ENCODE results near the gene SPOP.

SPOP gene

DNA sequence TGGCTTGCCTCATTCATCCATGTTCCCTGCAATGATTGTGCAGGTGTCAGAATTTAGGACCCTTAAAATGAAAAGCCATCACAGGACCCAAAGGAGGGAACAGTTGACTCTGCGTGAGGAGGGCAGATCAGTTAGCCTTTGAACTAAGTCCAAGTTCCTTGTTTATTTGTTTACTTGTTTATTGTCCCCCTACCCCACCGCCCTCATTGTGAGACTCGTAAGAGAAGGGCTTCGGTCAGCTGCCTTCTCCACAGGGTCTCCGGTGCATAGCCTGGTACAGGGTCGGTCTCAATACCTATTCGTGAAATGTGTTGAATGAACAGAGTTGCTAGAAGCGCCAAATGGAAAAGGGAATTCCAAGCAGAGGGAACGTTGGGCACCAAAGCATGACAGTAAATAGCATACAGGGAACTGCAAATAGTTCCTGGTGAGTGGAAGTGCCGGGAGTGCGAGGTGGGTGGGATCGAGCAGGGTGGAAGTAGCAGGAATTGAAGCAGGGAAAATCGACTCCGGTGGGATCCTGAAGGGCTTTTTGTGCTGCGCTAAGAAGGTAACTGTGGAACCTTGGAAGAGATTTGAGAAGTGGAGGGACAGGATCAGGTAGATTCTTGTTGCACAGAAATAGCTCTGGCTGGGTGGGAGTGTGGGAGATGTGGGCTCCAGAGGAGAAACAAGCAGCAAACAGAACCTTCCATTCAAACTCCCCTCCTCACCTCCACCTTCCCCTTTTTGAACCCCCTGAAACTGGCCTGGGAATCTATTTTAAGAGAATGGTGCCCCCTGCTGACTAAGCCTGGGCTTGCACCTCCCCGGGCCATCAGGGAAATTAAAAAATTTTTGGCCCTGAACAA, 17.2 kb upstream of the SPOP start:
- no peaks in the 10 kb centered on the region for H3K4me1 ChIP-seq (ENCODE audit: control insufficient read depth, insufficient read depth, low read length)
- ChIA-PET CTCF (interaction anchor here (0.6 to 27.1 kb wide), 33 partner anchors 9 to 320 kb away, joined by 3 to 486 read pairs (median 4); partner anchors contain the start of genes NXPH3 and SLC35B1), POLR2A (interaction anchor here (0.5 to 2.8 kb wide), 5 partner anchors 11 to 626 kb away, joined by 3 to 10 read pairs (median 7); partner anchors contain the start of genes FAM117A and SLC35B1)
- H3K36me3 ChIP-seq (ENCODE audit: control insufficient read depth in 2 of 2, insufficient read depth in 1 of 2, low read length in 2 of 2): peaks cover 0 to 10% of the 10 kb centered on the region in 2 experiments; a peak in 1 of 3 replicates
- TF ChIP-seq ZNF37A (tag by site-specific recombination; IDR thresholded peaks at IDR 0.05) (no peak), ZNF366 (tag by site-specific recombination; conservative IDR thresholded peaks at IDR 0.05) (0 out of 2 replicates have a peak, but pooled peaks have one; percentile 16), ZNF248 (tag by site-specific recombination; IDR thresholded peaks at IDR 0.05) (no peak), ZNF140 (tag by site-specific recombination; IDR thresholded peaks at IDR 0.05) (no peak), ZBTB8A (tag by site-specific recombination; IDR thresholded peaks at IDR 0.05) (0 out of 2 replicates have a peak, but pooled peaks have one; percentile 17), ZNF701 (tag by site-specific recombination; IDR thresholded peaks at IDR 0.05) (no peak), ZNF561 (tag by site-specific recombination; IDR thresholded peaks at IDR 0.05; ENCODE audit: borderline replicate concordance) (no peak), ZEB2 (tag by site-specific recombination; IDR thresholded peaks at IDR 0.05) (0 out of 2 replicates have a peak, but pooled peaks have one; percentile 23), ZNF2 (tag by site-specific recombination; IDR thresholded peaks at IDR 0.05) (0 out of 2 replicates have a peak, but pooled peaks have one; percentile 39), ZNF654 (tag by site-specific recombination; IDR thresholded peaks at IDR 0.05; ENCODE audit: low read depth) (peak; percentile 97), ZFP69B (tag by site-specific recombination; IDR thresholded peaks at IDR 0.05) (no peak), ZNF16 (tag by site-specific recombination; IDR thresholded peaks at IDR 0.05; ENCODE audit: low read depth) (no peak), ZNF23 (tag by site-specific recombination; IDR thresholded peaks at IDR 0.05; ENCODE audit: borderline replicate concordance) (no peak)
- TF ChIP-seq, protein P1, sequence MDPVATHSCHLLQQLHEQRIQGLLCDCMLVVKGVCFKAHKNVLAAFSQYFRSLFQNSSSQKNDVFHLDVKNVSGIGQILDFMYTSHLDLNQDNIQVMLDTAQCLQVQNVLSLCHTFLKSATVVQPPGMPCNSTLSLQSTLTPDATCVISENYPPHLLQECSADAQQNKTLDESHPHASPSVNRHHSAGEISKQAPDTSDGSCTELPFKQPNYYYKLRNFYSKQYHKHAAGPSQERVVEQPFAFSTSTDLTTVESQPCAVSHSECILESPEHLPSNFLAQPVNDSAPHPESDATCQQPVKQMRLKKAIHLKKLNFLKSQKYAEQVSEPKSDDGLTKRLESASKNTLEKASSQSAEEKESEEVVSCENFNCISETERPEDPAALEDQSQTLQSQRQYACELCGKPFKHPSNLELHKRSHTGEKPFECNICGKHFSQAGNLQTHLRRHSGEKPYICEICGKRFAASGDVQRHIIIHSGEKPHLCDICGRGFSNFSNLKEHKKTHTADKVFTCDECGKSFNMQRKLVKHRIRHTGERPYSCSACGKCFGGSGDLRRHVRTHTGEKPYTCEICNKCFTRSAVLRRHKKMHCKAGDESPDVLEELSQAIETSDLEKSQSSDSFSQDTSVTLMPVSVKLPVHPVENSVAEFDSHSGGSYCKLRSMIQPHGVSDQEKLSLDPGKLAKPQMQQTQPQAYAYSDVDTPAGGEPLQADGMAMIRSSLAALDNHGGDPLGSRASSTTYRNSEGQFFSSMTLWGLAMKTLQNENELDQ (tag by site-specific recombination; IDR thresholded peaks at IDR 0.05; ENCODE audit: low read depth): no peak
- TF ChIP-seq, protein P2, sequence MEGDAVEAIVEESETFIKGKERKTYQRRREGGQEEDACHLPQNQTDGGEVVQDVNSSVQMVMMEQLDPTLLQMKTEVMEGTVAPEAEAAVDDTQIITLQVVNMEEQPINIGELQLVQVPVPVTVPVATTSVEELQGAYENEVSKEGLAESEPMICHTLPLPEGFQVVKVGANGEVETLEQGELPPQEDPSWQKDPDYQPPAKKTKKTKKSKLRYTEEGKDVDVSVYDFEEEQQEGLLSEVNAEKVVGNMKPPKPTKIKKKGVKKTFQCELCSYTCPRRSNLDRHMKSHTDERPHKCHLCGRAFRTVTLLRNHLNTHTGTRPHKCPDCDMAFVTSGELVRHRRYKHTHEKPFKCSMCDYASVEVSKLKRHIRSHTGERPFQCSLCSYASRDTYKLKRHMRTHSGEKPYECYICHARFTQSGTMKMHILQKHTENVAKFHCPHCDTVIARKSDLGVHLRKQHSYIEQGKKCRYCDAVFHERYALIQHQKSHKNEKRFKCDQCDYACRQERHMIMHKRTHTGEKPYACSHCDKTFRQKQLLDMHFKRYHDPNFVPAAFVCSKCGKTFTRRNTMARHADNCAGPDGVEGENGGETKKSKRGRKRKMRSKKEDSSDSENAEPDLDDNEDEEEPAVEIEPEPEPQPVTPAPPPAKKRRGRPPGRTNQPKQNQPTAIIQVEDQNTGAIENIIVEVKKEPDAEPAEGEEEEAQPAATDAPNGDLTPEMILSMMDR (tag by site-specific recombination; IDR thresholded peaks at IDR 0.05): peak; percentile 48
- TF ChIP-seq, protein P3, sequence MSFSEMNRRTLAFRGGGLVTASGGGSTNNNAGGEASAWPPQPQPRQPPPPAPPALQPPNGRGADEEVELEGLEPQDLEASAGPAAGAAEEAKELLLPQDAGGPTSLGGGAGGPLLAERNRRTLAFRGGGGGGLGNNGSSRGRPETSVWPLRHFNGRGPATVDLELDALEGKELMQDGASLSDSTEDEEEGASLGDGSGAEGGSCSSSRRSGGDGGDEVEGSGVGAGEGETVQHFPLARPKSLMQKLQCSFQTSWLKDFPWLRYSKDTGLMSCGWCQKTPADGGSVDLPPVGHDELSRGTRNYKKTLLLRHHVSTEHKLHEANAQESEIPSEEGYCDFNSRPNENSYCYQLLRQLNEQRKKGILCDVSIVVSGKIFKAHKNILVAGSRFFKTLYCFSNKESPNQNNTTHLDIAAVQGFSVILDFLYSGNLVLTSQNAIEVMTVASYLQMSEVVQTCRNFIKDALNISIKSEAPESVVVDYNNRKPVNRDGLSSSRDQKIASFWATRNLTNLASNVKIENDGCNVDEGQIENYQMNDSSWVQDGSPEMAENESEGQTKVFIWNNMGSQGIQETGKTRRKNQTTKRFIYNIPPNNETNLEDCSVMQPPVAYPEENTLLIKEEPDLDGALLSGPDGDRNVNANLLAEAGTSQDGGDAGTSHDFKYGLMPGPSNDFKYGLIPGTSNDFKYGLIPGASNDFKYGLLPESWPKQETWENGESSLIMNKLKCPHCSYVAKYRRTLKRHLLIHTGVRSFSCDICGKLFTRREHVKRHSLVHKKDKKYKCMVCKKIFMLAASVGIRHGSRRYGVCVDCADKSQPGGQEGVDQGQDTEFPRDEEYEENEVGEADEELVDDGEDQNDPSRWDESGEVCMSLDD (tag by site-specific recombination; IDR thresholded peaks at IDR 0.05): 0 out of 2 replicates have a peak, but pooled peaks have one; percentile 47
- TF ChIP-seq, protein P4, sequence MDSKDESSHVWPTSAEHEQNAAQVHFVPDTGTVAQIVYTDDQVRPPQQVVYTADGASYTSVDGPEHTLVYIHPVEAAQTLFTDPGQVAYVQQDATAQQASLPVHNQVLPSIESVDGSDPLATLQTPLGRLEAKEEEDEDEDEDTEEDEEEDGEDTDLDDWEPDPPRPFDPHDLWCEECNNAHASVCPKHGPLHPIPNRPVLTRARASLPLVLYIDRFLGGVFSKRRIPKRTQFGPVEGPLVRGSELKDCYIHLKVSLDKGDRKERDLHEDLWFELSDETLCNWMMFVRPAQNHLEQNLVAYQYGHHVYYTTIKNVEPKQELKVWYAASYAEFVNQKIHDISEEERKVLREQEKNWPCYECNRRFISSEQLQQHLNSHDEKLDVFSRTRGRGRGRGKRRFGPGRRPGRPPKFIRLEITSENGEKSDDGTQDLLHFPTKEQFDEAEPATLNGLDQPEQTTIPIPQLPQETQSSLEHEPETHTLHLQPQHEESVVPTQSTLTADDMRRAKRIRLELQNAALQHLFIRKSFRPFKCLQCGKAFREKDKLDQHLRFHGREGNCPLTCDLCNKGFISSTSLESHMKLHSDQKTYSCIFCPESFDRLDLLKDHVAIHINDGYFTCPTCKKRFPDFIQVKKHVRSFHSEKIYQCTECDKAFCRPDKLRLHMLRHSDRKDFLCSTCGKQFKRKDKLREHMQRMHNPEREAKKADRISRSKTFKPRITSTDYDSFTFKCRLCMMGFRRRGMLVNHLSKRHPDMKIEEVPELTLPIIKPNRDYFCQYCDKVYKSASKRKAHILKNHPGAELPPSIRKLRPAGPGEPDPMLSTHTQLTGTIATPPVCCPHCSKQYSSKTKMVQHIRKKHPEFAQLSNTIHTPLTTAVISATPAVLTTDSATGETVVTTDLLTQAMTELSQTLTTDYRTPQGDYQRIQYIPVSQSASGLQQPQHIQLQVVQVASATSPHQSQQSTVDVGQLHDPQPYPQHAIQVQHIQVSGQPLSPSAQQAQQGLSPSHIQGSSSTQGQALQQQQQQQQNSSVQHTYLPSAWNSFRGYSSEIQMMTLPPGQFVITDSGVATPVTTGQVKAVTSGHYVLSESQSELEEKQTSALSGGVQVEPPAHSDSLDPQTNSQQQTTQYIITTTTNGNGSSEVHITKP (tag by site-specific recombination; IDR thresholded peaks at IDR 0.05): peak; percentile 35; the same call in 1 of the 2 replicates
- TF ChIP-seq, protein P5, sequence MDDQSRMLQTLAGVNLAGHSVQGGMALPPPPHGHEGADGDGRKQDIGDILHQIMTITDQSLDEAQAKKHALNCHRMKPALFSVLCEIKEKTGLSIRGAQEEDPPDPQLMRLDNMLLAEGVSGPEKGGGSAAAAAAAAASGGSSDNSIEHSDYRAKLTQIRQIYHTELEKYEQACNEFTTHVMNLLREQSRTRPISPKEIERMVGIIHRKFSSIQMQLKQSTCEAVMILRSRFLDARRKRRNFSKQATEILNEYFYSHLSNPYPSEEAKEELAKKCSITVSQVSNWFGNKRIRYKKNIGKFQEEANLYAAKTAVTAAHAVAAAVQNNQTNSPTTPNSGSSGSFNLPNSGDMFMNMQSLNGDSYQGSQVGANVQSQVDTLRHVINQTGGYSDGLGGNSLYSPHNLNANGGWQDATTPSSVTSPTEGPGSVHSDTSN (CRISPR knock-in tag; IDR thresholded peaks at IDR 0.05): no peak
- no peak overlapping the region for H3K27ac ChIP-seq (ENCODE audit: extremely low read depth, low read depth, low read length)
- H3K9me3 ChIP-seq (ENCODE audit: control insufficient read depth, insufficient read depth, low read depth, low read length): no peaks in the 10 kb centered on the region
- no peak overlapping the region for H3K4me3 ChIP-seq (ENCODE audit: low read depth, low read length)
